BLaER1 (cell line): Measurements from ENCODE around the gene GPR107.

Experiments
- H3K27ac ChIP-seq: shearing (Covaris generic); formaldehyde crosslinking; 2 replicates; pipeline ENCODE4 v1.8.1; 2022
- H3K27me3 ChIP-seq: shearing (Covaris generic); formaldehyde crosslinking; 2 replicates; pipeline ENCODE4 v1.8.1; 2022
- H3K36me3 ChIP-seq: shearing (Covaris generic); formaldehyde crosslinking; 2 replicates; pipeline ENCODE4 v1.8.1; 2022
- H3K4me1 ChIP-seq: shearing (Covaris generic); formaldehyde crosslinking; 2 replicates; pipeline ENCODE4 v1.8.1; 2022
- H3K4me2 ChIP-seq: shearing (Covaris generic); formaldehyde crosslinking; 2 replicates; pipeline ENCODE4 v1.8.1; 2022
- H3K4me3 ChIP-seq: shearing (Covaris generic); formaldehyde crosslinking; 2 replicates; pipeline ENCODE4 v1.8.1; 2022
- H3K9ac ChIP-seq: shearing (Covaris generic); formaldehyde crosslinking; 2 replicates; pipeline ENCODE4 v1.8.1; 2022
- H3K9me3 ChIP-seq: shearing (Covaris generic); formaldehyde crosslinking; 2 replicates; pipeline ENCODE4 v1.8.1; 2022
- H4K20me1 ChIP-seq: shearing (Covaris generic); formaldehyde crosslinking; 2 replicates; pipeline ENCODE4 v1.8.1; 2022
- Cebpa-rat ChIP-seq: shearing (Covaris generic); IDR thresholded peaks from 2 replicates; pipeline ENCODE4 v1.8.1; 2022

The GPR107 gene

DNA sequence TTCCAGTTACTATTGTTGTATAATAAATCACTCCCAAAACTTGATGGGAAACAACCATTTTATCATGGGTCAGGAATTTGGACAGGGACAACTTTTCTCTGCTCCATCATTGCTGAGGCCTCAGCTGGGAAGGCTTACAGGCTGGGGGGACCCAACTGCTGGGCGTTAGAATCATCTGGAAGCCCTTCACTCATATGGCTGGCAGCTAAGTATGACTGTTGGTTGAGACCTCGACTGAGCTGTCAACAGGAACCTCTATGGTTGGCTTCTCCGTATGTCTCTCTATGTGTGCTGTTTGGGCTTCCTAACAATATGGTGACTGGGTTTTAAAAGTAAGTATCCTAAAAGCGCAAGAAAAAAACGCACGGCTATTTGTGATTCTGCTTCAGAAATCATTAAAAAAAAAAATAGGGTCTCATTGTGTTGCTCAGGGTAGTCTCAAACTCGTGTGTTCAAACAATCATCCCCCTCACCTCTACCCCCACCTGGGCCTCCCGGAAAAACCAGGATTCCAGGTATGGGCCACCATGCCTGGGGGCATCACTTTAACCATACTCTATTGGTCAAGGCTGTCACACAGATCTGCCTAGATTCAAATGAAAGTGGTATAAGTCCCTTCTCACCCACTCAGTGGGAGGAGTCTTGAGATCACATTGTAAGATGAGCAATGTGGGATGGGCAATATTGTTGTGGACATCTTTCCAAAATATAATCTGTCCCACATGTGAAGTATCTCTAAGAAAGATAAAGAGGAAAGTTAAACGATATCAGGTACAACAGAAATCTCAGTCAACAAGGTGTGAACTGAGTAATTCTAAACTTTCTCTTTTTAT, 26.0 kb upstream of the GPR107 start:
- H3K9ac ChIP-seq: no peak overlapping the region
- H4K20me1 ChIP-seq: no peaks in the 10 kb centered on the region
- no peak overlapping the region for H3K4me3 ChIP-seq

DNA sequence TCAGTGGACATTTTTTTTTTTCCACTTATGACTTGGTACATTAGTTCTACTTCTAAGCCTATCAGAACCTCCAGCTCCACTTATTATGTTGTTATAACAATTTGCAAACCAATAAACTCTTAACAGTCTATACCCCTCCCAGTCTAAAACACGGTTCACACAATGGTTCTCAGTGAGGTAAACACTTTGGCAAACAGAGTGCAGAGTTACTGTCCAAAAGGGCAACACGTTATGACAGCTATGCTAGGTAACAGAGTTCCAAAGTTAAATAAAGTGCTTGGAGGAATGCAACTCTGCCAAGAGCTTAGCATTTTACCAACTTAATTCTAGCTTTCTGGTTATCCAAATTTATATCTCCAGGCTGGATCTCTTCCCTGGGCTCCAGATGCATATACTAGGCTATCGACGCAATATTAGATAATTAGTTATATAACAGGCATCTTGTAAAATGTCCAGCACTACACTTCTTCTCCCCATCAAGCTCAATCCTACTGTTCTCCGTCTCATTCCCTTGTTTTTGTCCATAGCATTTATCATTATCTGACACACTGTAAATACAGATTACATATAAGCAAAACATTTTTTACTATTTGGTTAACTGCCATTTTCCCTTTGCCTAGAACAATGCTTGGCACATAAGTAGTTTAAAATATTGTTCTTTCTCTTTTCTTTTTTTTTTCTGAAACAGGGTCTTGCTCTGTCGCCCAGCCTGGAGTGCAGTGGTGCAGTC, 25.0 kb upstream of the GPR107 start:
- H4K20me1 ChIP-seq: no peaks in the 10 kb centered on the region
- H3K27me3 ChIP-seq: no peaks in the 10 kb centered on the region
- TF ChIP-seq Cebpa-rat: no peak
- peaks cover 12% of the 10 kb centered on the region for H3K4me1 ChIP-seq
- no peak overlapping the region for H3K9ac ChIP-seq
- H3K36me3 ChIP-seq: no peaks in the 10 kb centered on the region
- H3K4me2 ChIP-seq: no peak overlapping the region
- H3K27ac ChIP-seq: no peak overlapping the region
- no peak overlapping the region for H3K4me3 ChIP-seq
- H3K9me3 ChIP-seq: no peaks in the 10 kb centered on the region

More for the DNA sequence above, 26.0 kb upstream of the GPR107 start:
- H3K36me3 ChIP-seq: no peaks in the 10 kb centered on the region
- H3K9me3 ChIP-seq: no peaks in the 10 kb centered on the region
- no peak overlapping the region for H3K27ac ChIP-seq
- no peaks in the 10 kb centered on the region for H3K27me3 ChIP-seq
- no peak for TF ChIP-seq Cebpa-rat
- peaks cover 22% of the 10 kb centered on the region for H3K4me1 ChIP-seq
- no peak overlapping the region for H3K4me2 ChIP-seq

GRCh38 chr9:130029223-130029973, 24.3 kb upstream of the GPR107 start:
- H3K4me1 ChIP-seq: peaks cover 11% of the 10 kb centered on the region
- H3K4me2 ChIP-seq: no peak overlapping the region
- no peaks in the 10 kb centered on the region for H3K27me3 ChIP-seq
- no peaks in the 10 kb centered on the region for H3K36me3 ChIP-seq
- no peak overlapping the region for H3K4me3 ChIP-seq
- TF ChIP-seq Cebpa-rat: no peak
- H4K20me1 ChIP-seq: no peaks in the 10 kb centered on the region
- no peak overlapping the region for H3K9ac ChIP-seq
- H3K27ac ChIP-seq: no peak overlapping the region
- no peaks in the 10 kb centered on the region for H3K9me3 ChIP-seq

DNA sequence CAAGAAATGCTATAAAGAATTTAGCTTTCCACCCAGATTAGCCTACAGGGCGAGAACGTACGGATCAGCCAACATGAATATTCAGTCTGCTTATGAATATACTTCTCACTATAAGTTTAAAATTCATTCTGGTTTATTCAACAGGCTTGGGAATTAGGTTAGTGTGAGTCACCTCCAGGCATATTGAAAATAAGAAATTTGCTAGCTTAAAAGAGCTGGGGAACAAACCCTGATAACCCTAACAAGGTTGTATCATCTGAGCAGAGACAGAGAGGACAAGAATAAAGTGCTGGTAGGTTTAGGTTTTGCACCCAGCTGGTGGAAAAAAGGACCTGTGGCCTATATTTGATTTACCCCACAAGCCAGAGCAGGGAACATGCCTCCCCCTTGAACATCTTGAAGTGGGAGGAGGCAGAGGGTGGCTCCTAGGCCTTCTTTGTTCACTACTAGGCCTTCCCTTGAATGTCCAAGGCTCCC, 23.0 kb upstream of the GPR107 start:
- no peak overlapping the region for H3K9ac ChIP-seq
- no peak for TF ChIP-seq Cebpa-rat
- H3K9me3 ChIP-seq: no peaks in the 10 kb centered on the region
- peaks cover 11% of the 10 kb centered on the region for H3K4me1 ChIP-seq
- H4K20me1 ChIP-seq: peaks cover 10% of the 10 kb centered on the region; the same call in 1 of the 2 replicates
- no peaks in the 10 kb centered on the region for H3K36me3 ChIP-seq
- H3K4me2 ChIP-seq: no peak overlapping the region
- H3K27ac ChIP-seq: no peak overlapping the region
- no peak overlapping the region for H3K4me3 ChIP-seq
- no peaks in the 10 kb centered on the region for H3K27me3 ChIP-seq

DNA sequence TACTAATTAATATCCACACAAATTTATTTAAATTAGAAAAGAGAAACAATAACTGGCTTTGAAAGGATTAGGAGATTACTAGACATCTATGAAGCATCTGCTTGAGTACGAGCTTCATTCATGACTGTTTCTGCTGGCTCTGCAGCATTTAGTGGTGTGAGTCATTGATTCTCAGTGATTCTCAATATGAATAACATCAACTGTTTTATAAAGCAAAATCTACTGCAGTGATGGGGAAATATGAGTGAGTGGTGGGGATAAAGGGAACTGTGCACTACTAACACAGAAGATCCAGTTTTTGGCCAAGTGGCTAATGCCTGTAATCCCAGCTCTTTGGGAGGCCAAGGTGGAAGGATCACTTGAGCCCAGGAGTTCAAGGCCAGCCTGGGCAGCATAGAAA, 19.1 kb upstream of the GPR107 start:
- Histone ChIP-seq H3K27me3 (peaks cover 9% of the 10 kb centered on the region; the same call in 1 of the 2 replicates), H3K9me3 (no peaks in the 10 kb centered on the region), H3K9ac (no peak overlapping the region), H3K4me1 (no peaks in the 10 kb centered on the region), H4K20me1 (peaks cover 37% of the 10 kb centered on the region), H3K4me3 (no peak overlapping the region), H3K4me2 (no peak overlapping the region), H3K27ac (no peak overlapping the region), H3K36me3 (no peaks in the 10 kb centered on the region)
- TF ChIP-seq Cebpa-rat: no peak

- Histone ChIP-seq H3K9ac (no peak overlapping the region), H3K27ac (no peak overlapping the region), H3K27me3 (peaks cover 24% of the 10 kb centered on the region), H3K4me3 (no peak overlapping the region), H3K4me1 (no peaks in the 10 kb centered on the region), H3K36me3 (no peaks in the 10 kb centered on the region), H3K9me3 (no peaks in the 10 kb centered on the region), H3K4me2 (no peak overlapping the region), H4K20me1 (peaks cover 53% of the 10 kb centered on the region)
- TF ChIP-seq Cebpa-rat: no peak
Observed at GRCh38 chr9:130036099-130036498, 17.6 kb upstream of the GPR107 start.

DNA sequence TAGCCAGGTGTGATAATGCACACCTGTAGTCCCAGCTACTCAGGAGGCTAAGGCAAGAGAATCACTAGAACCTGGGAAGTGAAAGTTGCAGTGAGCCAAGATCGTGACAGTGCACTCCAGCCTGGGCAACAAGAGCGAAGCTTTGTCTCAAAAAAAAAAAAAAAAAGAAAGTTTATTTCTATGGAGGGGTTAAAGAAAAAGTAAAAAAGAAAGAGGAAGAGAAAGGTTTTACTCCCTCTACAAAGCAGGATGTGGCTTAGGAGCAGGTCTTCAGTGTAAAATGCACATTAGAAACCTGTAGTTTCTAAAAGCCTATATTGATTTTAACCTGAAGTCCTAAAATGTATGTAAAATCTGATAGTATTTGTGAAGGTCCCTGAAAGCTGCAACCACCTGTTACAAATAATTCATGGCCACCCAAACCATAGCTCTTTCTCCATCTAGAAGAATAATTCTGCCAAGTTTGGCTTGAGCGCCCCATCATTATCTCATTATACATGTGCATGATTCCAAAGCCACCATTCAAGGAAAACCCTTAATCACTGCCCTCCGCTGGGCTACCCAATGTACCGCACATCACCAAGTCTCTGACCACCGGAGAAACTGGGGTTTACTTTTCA, 14.1 kb upstream of the GPR107 start:
- Histone ChIP-seq H3K9ac (no peak overlapping the region), H3K27ac (no peak overlapping the region), H3K9me3 (no peaks in the 10 kb centered on the region), H3K4me2 (no peak overlapping the region; the same call in 1 of the 2 replicates), H3K27me3 (peaks cover 43% of the 10 kb centered on the region), H3K4me1 (peaks cover 26% of the 10 kb centered on the region), H3K36me3 (no peaks in the 10 kb centered on the region), H4K20me1 (peaks cover 70% of the 10 kb centered on the region), H3K4me3 (no peak overlapping the region)
- no peak for TF ChIP-seq Cebpa-rat

DNA sequence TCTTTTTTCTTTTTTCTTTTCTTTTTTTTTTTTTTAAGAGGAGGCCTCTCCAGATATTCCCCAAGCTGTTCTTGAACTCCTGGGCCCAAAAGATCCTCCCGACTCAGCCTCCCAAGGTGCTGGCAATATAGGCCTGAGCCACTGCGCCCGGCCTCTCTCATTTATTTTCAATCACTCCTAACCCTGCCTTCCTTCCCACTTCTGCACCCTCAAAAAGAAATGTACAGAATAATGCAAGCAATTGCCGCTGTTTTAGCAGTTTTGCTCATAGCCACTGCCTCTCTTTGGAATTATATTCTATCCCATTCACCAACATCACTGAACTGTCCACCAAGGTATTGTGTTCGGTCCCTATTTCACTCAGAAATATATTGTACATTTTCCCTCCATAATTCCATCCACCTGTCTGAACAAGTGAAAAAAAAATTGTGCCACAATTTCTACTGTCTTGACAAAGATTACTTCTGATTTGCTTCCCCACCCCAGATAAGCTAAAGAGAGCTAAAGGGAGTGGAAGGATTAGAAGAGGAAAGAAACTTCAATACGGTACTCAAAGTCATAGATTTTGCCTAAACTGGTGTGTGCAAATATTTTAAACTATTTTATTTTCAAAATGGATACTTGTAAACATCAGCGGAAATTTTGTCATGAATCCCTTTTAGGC, 12.6 kb upstream of the GPR107 start:
- Histone ChIP-seq H4K20me1 (peaks cover 58% of the 10 kb centered on the region), H3K4me1 (peaks cover 40% of the 10 kb centered on the region), H3K36me3 (no peaks in the 10 kb centered on the region), H3K27ac (no peak overlapping the region), H3K27me3 (peaks cover 43% of the 10 kb centered on the region), H3K9me3 (no peaks in the 10 kb centered on the region), H3K4me3 (no peak overlapping the region), H3K4me2 (no peak overlapping the region), H3K9ac (no peak overlapping the region)
- TF ChIP-seq Cebpa-rat: no peak
